ENCODE measurements around the gene CEACAM19. TPM values are rescaled to one million over a fixed set of nuclear protein-coding genes. Genes with fewer than 3 reads are reported as not detected.

CEACAM19 gene
- total and polyA plus RNA-seq, 9 of the 15 experiments (the other 6 are each of a cell fraction or from before 2014, with no cell fraction given): 0.15 to 0.30 (median 0.23) TPM; not detected in 5

DNA sequence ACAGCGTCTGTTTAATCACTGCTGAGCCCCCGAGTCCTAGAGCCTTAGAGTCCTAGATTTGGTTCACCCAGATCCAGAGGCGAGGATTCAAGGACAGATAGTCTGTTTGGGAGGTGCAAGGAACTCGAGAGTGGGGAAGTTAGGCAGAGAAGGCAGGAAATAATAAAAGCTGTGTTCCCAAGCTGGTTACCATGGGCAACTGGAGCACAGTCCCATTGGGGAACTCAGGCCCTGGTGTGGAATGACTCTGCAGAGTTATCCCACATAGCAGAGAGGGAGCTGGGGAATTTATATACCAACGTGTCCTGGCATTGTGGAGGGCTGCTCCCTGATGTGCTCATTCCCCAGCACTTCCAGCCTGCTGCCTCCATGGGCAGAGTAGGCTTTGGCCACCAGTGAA lies 48.2 kb upstream of the CEACAM19 start:
- Histone ChIP-seq H3K4me3 (no peak overlapping the region), H3K4me2 (ENCODE audit: insufficient read depth, low read length) (no peak overlapping the region), H3K79me2 (ENCODE audit: control insufficient read depth, insufficient read depth, low read length) (no peaks in the 10 kb centered on the region), H3K9ac (ENCODE audit: insufficient read depth in 1 of 2, low read depth in 2 of 2, low read length in 2 of 2) (no peak overlapping the region), H3K36me3 (ENCODE audit: control insufficient read depth, insufficient read depth, low read length) (no peaks in the 10 kb centered on the region), H2AFZ (ENCODE audit: low read depth, low read length) (no peak overlapping the region), H3K4me1 (replicated peaks in 1 of 2; ENCODE audit: control insufficient read depth in 2 of 2, insufficient read depth in 2 of 2, low read length in 2 of 2) (no peaks in the 10 kb centered on the region), H3K27me3 (ENCODE audit: control insufficient read depth in 2 of 2, insufficient read depth in 2 of 2, low read length in 2 of 2) (no peaks in the 10 kb centered on the region; a peak in 1 of 5 replicates), H3K9me3 (replicated peaks; ENCODE audit: control insufficient read depth, insufficient read depth, low read depth, low read length) (no peaks in the 10 kb centered on the region), H3K27ac (ENCODE audit: extremely low read depth, low read depth, low read length) (no peak overlapping the region), H3K9me1 (ENCODE audit: control insufficient read depth, insufficient read depth, low read length) (no peaks in the 10 kb centered on the region), H4K20me1 (replicated peaks; ENCODE audit: control insufficient read depth, insufficient read depth, low read length) (no peaks in the 10 kb centered on the region)
- CTCF ChIA-PET (ENCODE audit: low intra/inter-chr PET ratio): no interaction called here
- ATAC-seq: no peak
- BruUV-seq (replicated peaks): no TSS peak
- DNase-seq (ENCODE audit: extremely low read depth in 1 of 4, low spot score in 3 of 4): no peak
- POLR2A ChIA-PET: interaction anchor here (1.1 kb wide), 1 partner anchor 29 kb away, joined by 3 read pairs; no protein-coding TSS in a partner anchor
- TF ChIP-seq MYNN (IDR thresholded peaks at IDR 0.05): peak; percentile 94
- TF ChIP-seq MYNN (CRISPR knock-in tag; IDR thresholded peaks at IDR 0.05): peak; percentile 83
- TF ChIP-seq RFX1 (IDR thresholded peaks at IDR 0.05): peak; percentile 80
- no peak for TF ChIP-seq KLF13 (tag; IDR thresholded peaks at IDR 0.05; ENCODE audit: borderline replicate concordance, low read depth)
- no peak for TF ChIP-seq GTF2F1 (IDR thresholded peaks at IDR 0.05; ENCODE audit: low read depth, low read length)
- TF ChIP-seq NFE2 (IDR thresholded peaks at IDR 0.05; ENCODE audit: low read depth): peak; percentile 61
- 8% methylated on average over 5 of the region's 5 CpGs for WGBS (ENCODE audit: insufficient coverage, low coverage, missing lambda C conversion rate)
- intact Hi-C loops (cut with micrococcal nuclease) (no loop called here), in situ Hi-C loops (cut with MboI) (no loop called here)
- FAIRE-seq: no peak

GRCh38 chr19:44623626-44624025 lies 47.7 kb upstream of the CEACAM19 start:
- Histone ChIP-seq H3K9me1 (ENCODE audit: control insufficient read depth, insufficient read depth, low read length) (no peaks in the 10 kb centered on the region), H3K27me3 (ENCODE audit: control insufficient read depth in 2 of 2, insufficient read depth in 2 of 2, low read length in 2 of 2) (no peaks in the 10 kb centered on the region; a peak in 1 of 5 replicates), H3K27ac (ENCODE audit: extremely low read depth, low read depth, low read length) (no peak overlapping the region), H2AFZ (ENCODE audit: low read depth, low read length) (no peak overlapping the region), H3K36me3 (ENCODE audit: control insufficient read depth, insufficient read depth, low read length) (no peaks in the 10 kb centered on the region), H3K9ac (ENCODE audit: insufficient read depth in 1 of 2, low read depth in 2 of 2, low read length in 2 of 2) (no peak overlapping the region), H3K4me1 (replicated peaks in 1 of 2; ENCODE audit: control insufficient read depth in 2 of 2, insufficient read depth in 2 of 2, low read length in 2 of 2) (no peaks in the 10 kb centered on the region), H4K20me1 (replicated peaks; ENCODE audit: control insufficient read depth, insufficient read depth, low read length) (no peaks in the 10 kb centered on the region), H3K9me3 (replicated peaks; ENCODE audit: control insufficient read depth, insufficient read depth, low read depth, low read length) (no peaks in the 10 kb centered on the region), H3K79me2 (ENCODE audit: control insufficient read depth, insufficient read depth, low read length) (no peaks in the 10 kb centered on the region), H3K4me2 (ENCODE audit: insufficient read depth, low read length) (no peak overlapping the region), H3K4me3 (no peak overlapping the region)
- ATAC-seq (no peak), FAIRE-seq (no peak), DNase-seq (ENCODE audit: extremely low read depth in 1 of 4, low spot score in 3 of 4) (no peak)
- intact Hi-C loops (cut with micrococcal nuclease) (no loop called here), in situ Hi-C loops (cut with MboI) (no loop called here)
- 11% methylated on average over 1 of the region's 4 CpGs for WGBS (ENCODE audit: insufficient coverage, low coverage, missing lambda C conversion rate)
- BruUV-seq (replicated peaks): no TSS peak
- CTCF ChIA-PET (ENCODE audit: low intra/inter-chr PET ratio): no interaction called here
- POLR2A ChIA-PET: interaction anchor here (1.1 kb wide), 1 partner anchor 29 kb away, joined by 3 read pairs; no protein-coding TSS in a partner anchor
- TF ChIP-seq, protein P1, sequence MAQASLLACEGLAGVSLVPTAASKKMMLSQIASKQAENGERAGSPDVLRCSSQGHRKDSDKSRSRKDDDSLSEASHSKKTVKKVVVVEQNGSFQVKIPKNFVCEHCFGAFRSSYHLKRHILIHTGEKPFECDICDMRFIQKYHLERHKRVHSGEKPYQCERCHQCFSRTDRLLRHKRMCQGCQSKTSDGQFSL (CRISPR knock-in tag; IDR thresholded peaks at IDR 0.05): no peak
- TF ChIP-seq, protein P1 (tag; IDR thresholded peaks at IDR 0.05): no peak
- TF ChIP-seq, protein P2, sequence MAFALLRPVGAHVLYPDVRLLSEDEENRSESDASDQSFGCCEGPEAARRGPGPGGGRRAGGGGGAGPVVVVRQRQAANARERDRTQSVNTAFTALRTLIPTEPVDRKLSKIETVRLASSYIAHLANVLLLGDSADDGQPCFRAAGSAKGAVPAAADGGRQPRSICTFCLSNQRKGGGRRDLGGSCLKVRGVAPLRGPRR (CRISPR knock-in tag; IDR thresholded peaks at IDR 0.05): no peak
- TF ChIP-seq SMAD3 (CRISPR knock-in tag; conservative IDR thresholded peaks at IDR 0.05): no peak
- TF ChIP-seq FOXA3 (CRISPR knock-in tag; conservative IDR thresholded peaks at IDR 0.05 in 1 of 2, IDR thresholded peaks at IDR 0.05 in 1 of 2): no peak
- TF ChIP-seq MED1 (CRISPR knock-in tag; IDR thresholded peaks at IDR 0.05; ENCODE audit: borderline replicate concordance): no peak
- TF ChIP-seq ARID2 (IDR thresholded peaks at IDR 0.05): no peak
- TF ChIP-seq, protein P3, sequence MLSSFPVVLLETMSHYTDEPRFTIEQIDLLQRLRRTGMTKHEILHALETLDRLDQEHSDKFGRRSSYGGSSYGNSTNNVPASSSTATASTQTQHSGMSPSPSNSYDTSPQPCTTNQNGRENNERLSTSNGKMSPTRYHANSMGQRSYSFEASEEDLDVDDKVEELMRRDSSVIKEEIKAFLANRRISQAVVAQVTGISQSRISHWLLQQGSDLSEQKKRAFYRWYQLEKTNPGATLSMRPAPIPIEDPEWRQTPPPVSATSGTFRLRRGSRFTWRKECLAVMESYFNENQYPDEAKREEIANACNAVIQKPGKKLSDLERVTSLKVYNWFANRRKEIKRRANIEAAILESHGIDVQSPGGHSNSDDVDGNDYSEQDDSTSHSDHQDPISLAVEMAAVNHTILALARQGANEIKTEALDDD (IDR thresholded peaks at IDR 0.05): no peak
